ENCODE data around the gene NEURL1.

- TF ChIP-seq SUZ12 (IDR thresholded peaks at IDR 0.05; ENCODE audit: extremely low read depth, insufficient read depth, insufficient read length): no peak
- TF ChIP-seq ZNF274 (IDR thresholded peaks at IDR 0.05; ENCODE audit: low read depth, low read length): no peak
- TF ChIP-seq YY1 (IDR thresholded peaks at IDR 0.05; ENCODE audit: insufficient read depth, insufficient read length): no peak
Observed at GRCh38 chr10:103457176-103457712, 36.3 kb upstream of the NEURL1 start.
